GM12873 (cell line): Measurements from ENCODE around the gene PIAS4.

Experiments used
- TF ChIP-seq, protein P1 (sequence below): IDR thresholded peaks from 2 replicates; pipeline ENCODE4 v1.5.1; 2012; ENCODE audit warnings: low read depth, mild to moderate bottlenecking, moderate library complexity, low read length, control low read depth; ENCODE audit not compliant: insufficient read depth; ENCODE audit errors: missing control alignments

PIAS4 gene

DNA sequence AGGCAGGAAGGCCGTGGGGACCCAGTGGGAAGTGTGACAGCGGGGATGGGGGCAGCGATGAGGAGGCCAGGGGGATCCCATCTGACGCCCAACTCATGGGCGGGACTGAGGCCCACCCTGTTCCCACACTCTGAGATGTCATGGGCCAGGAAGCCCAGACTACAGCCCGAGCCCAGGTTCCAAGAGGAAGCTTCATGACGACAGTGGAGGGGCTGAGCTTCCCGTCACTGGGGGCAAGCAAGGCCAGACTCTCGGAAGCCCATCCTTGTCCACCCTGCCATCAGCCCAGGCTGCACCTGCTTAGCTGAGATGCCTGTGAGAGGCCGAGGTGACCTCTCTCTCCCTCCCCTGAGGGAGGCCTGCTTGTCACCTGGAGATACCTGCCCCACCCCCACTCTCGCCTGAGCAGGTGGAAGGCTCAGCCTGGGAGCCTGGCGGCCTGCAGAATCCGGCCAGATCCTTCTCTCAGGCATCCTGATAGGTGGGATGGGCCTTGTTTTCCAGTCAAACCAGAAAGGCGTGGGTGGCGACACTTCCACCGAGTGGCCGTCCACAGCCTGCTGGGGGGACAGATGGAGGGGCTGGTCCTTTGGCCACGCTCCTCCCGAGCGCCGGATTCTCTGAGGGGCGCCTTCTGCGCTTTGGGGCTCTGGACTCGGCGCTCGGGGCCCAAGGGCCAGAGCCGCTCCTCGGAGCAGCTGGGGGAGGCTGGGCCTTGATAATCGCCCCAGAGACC, 54.3 kb downstream of the PIAS4 start:
- TF ChIP-seq, protein P1, sequence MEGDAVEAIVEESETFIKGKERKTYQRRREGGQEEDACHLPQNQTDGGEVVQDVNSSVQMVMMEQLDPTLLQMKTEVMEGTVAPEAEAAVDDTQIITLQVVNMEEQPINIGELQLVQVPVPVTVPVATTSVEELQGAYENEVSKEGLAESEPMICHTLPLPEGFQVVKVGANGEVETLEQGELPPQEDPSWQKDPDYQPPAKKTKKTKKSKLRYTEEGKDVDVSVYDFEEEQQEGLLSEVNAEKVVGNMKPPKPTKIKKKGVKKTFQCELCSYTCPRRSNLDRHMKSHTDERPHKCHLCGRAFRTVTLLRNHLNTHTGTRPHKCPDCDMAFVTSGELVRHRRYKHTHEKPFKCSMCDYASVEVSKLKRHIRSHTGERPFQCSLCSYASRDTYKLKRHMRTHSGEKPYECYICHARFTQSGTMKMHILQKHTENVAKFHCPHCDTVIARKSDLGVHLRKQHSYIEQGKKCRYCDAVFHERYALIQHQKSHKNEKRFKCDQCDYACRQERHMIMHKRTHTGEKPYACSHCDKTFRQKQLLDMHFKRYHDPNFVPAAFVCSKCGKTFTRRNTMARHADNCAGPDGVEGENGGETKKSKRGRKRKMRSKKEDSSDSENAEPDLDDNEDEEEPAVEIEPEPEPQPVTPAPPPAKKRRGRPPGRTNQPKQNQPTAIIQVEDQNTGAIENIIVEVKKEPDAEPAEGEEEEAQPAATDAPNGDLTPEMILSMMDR: no peak

DNA sequence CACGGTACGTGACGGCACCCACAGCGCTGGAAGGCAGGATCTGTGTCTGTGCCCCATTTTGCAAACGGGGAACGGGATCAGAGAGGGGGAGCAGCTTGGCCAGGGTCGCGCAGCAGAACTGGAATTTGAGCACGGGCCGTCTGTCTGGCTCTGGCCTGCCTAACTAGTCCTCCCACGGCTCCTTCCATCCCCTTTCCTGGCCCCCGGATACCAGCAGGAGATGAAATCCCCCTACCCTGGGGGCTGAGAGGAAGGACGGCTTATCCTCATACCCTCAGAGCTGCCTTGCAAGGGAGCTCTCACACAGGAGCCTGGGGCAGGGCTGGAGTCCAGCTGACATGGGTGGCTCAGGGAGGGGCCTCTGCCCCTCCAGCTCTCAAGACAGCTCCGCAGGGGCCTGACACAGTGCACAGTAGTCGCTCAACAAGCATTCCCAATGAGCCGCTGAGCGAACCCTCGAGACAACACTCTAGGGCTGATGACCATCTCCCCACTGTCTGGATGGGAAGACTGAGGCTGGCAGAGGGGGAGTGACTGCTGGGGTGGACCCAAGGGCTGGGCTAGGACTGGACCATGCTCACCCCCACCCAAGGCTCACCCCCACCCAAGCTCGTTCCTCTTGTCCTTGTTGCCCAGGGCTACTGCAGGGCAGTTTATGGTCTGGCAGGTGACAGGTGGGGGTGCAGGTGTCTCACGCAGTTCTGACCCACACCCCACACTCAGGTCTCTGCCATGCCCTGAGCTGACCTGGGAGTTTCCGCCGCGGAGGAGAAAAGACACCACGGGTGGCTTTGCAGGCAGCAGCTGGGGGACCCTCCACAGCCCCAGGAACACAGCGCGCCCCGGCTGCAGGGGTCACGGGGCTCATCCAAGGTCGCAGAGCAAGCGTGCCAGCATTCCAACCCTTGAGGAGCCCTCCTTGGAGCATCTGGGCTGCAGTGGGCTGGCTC, 55.2 kb downstream of the PIAS4 start:
- TF ChIP-seq, protein P1: no peak

DNA sequence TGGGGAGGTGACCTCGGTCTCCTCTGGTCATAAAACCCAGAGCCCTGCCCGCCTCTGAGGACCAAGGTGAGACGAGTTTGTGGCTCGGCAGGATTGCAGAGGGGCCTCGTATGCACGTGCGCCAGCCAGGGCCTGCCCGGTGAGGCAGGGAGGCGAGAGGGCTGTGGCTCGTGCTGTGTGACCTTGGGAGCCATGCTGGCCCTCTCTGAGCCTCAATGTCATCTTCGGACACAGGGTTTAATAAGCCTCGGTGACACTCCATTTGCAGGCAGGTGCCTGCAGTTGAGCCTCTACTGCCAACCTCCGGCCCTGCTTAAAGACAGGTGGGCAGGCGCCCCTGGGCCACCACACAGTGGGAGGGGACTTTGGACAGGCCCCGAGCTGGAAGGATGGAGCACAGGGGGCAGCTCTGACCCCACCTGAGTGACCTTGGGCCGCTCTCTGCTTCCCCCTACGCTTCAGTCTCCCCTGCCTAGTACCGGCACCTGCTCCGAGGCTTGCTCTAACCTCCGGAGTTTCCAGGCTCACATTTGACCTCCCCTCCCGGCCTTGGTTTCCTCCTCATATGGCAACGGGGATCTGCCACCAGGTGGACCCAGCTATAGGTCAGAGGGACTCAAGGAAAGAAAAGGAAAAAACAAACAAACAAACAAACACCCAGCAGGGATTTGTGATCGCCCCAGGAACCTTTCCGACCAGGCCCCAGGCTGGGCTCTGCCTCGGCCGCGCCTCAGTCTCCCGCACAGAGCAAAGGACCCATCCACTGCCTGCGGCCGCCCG, 56.0 kb downstream of the PIAS4 start:
- TF ChIP-seq, protein P1: no peak

DNA sequence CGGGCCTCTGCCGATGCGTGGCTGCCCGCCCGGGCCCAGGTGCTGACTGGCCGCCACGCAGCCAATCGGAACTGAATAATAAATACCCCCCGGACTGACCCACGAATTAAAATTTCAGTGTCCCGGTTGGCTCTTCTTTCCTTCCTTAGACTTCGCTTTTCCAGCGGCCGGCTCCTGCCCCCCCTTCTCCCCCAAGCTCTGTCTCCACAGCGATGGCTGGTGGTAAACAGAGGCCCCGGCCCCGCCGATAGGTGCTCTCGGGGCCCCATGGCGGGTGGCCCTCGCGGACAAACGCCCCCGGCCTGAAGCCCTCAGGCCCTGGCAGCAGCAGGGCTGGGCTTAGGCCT, 56.6 kb downstream of the PIAS4 start:
- TF ChIP-seq, protein P1: no peak

DNA sequence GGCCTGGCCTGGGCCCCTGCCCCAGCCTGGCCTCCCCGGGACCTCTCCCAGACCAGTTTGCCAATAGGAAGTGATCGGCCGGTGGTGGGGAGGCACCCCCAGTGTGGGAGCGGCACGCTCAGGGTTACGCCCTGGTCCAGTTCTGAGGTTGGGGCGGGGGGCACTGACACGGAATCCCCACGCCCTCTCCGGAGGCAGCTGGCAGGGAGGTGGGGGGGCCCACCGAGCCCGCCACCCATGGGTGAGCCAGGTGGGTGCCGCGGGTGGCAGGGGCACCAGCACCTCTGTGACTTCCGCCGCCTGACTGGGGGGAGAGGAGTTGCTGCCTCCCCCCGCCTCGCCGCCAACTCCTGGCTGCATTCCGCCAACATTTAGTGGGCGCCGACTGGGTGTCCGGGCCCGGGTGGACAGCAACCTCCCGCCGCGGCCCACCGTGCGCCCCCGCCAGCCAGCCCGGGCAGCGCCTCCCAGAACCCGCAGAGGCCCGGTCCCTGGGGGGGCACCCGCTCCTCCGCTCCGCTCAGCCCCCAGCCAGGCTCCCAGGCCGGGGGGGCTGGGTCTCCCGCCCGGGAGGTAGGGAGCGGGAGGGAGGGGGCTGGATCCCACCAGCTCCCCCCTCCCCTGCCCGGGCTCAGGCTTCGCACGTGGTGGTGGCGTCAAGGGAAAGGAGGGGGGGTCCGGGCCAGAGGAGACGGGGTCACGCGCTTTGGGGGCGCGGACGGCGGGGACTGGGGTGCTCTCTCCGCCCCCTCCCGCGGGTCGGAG, 57.1 kb downstream of the PIAS4 start:
- TF ChIP-seq, protein P1: no peak

DNA sequence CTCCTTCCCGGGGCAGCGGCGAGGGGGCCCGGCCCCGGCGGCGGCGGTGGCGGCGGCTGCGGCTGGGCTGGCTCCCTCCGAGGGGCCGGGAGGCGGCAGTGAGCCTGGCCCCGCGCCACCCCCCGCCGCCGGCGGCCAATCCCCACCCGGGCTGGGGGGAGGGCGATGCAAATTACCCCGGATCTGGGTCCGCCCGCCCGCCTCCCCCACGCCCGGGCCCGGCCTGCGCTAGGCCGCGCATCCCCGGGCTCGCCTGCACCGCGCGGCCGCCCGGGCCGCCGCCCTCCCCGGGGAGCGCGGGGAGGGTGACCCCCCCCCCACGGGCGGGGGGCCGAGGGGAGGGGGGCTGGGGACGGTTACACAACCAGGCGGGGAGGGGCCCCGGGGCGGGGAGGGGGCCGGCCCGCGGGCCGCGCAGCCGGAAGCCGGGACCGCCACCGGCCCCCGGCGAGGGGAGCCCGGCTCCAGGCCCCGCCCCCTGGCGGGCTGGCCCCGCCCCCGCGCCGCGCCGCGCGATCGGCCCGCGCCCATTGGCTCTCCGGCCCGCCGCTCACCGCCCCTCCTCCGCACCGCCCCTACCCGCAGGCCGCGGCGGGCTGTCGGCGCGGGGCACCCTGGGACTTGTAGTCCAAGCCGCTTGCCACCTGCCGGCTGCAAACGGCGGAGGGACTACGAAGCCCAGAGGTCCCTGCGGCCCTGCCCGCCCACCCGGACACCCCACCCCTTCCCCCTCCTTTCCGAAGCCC, 58.1 kb downstream of the PIAS4 start:
- TF ChIP-seq, protein P1: no peak
